ENCODE results near the gene KIF3B. TPM values are rescaled to one million over a fixed set of nuclear protein-coding genes. Genes with fewer than 3 reads are reported as not detected.
A peak's percentile ranks its signal among the peaks of the same experiment; 100 is the strongest.

KIF3B gene
- total and polyA plus RNA-seq, 2 of the 13 experiments (the other 11 are each of a cell fraction or from before 2014, with no cell fraction given) = 23.6 to 28.8 TPM

DNA sequence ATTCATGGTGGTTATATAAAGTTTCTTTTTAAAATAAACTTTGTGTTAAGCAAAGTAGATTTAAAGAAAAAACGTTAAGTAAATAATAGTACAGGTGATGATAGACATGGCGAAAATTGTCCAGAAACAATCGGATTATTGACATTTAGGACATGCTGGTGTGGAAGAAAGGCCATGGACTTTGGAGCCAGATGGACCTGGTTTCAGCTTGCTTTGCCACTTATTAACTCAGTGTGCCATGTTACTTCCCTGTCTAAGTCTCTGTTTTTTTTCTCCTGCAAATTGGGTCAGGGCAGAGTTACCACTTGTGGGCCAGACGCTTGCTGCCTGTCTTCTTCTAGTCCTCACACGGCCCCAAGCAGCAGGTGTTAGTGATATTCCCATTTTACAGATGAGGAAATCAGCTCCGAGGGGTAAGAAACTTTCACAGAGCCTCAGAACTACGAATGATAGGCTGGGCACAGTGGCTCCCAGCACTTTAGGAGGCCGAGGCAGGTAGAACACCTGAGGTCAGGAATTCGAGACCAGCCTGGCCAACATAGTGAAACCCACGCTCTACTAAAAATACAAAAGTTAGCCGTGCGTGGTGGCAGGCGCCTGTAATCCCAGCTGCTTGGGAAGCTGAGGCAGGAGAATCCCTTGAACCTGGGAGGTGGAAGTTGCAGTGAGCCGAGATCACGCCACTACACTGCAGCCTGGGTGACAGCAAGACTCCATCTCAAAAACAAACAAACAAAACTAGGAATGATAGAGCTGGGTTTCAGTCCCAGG is 12.4 kb downstream of the KIF3B start (continued):
- peak; percentile 90; the same call in 1 of the 2 replicates for TF ChIP-seq HMG20A (CRISPR knock-in tag; IDR thresholded peaks at IDR 0.05; ENCODE audit: borderline replicate concordance)
- TF ChIP-seq HMG20B (CRISPR knock-in tag; conservative IDR thresholded peaks at IDR 0.05) = peak; percentile 74; the same call in 1 of the 2 replicates
- TF ChIP-seq, protein P1, sequence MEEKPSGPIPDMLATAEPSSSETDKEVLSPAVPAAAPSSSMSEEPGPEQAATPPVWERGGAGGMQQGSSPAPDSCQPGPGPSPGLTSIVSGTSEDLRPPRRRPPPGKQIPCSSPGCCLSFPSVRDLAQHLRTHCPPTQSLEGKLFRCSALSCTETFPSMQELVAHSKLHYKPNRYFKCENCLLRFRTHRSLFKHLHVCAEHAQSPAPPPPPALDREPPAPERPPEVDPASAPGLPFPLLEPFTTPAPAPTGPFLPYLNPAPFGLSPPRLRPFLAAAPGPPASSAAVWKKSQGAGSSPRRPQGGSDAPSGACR (CRISPR knock-in tag; IDR thresholded peaks at IDR 0.05) = peak; percentile 91; the same call in 1 of the 2 replicates
- peak; percentile 67; the same call in 1 of the 2 replicates for TF ChIP-seq ZNF33B (CRISPR knock-in tag; IDR thresholded peaks at IDR 0.05)
- TF ChIP-seq GABPA (IDR thresholded peaks at IDR 0.05; ENCODE audit: low read depth, low read length) = no peak
- peak; percentile 55 for TF ChIP-seq GABPA (CRISPR knock-in tag; IDR thresholded peaks at IDR 0.05; ENCODE audit: low read depth)
- TF ChIP-seq ZNF713 (CRISPR knock-in tag; IDR thresholded peaks at IDR 0.05) = peak; percentile 87; the same call in 1 of the 2 replicates
- TF ChIP-seq NFIB (CRISPR knock-in tag; IDR thresholded peaks at IDR 0.05; ENCODE audit: borderline replicate concordance) = no peak
- no peak for TF ChIP-seq ZNF75D (CRISPR knock-in tag; IDR thresholded peaks at IDR 0.05; ENCODE audit: borderline replicate concordance)
- TF ChIP-seq SPEN (CRISPR knock-in tag; IDR thresholded peaks at IDR 0.05; ENCODE audit: low read depth) = peak; percentile 82
- peak; percentile 84 for TF ChIP-seq ZSCAN31 (CRISPR knock-in tag; IDR thresholded peaks at IDR 0.05; ENCODE audit: low read depth)
- TF ChIP-seq KDM6A (CRISPR knock-in tag; IDR thresholded peaks at IDR 0.05; ENCODE audit: low read depth) = peak; percentile 100
- no peak for TF ChIP-seq NR1H2 (CRISPR knock-in tag; IDR thresholded peaks at IDR 0.05; ENCODE audit: borderline replicate concordance, low read depth)
- no peak for TF ChIP-seq U2AF1 (optimal IDR thresholded peaks at IDR 0.05; ENCODE audit: low read depth, low read length)
- peak; percentile 73; the same call in 1 of the 2 replicates for TF ChIP-seq AKAP8 (CRISPR knock-in tag; IDR thresholded peaks at IDR 0.05)
- TF ChIP-seq ZNF101 (CRISPR knock-in tag; IDR thresholded peaks at IDR 0.05; ENCODE audit: borderline replicate concordance, low read depth) = no peak
- TF ChIP-seq ZNF337 (CRISPR knock-in tag; IDR thresholded peaks at IDR 0.05; ENCODE audit: borderline replicate concordance, low read depth) = peak; percentile 77; the same call in 1 of the 2 replicates
- TF ChIP-seq, protein P2, sequence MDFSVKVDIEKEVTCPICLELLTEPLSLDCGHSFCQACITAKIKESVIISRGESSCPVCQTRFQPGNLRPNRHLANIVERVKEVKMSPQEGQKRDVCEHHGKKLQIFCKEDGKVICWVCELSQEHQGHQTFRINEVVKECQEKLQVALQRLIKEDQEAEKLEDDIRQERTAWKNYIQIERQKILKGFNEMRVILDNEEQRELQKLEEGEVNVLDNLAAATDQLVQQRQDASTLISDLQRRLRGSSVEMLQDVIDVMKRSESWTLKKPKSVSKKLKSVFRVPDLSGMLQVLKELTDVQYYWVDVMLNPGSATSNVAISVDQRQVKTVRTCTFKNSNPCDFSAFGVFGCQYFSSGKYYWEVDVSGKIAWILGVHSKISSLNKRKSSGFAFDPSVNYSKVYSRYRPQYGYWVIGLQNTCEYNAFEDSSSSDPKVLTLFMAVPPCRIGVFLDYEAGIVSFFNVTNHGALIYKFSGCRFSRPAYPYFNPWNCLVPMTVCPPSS (IDR thresholded peaks at IDR 0.05) = no peak
- no peak for TF ChIP-seq WIZ (CRISPR knock-in tag; IDR thresholded peaks at IDR 0.05)
- TF ChIP-seq ZNF17 (CRISPR knock-in tag; IDR thresholded peaks at IDR 0.05) = peak; percentile 63; the same call in 1 of the 2 replicates
- TF ChIP-seq TP53 (CRISPR knock-in tag; conservative IDR thresholded peaks at IDR 0.05) = no peak; the same call in 1 of the 2 replicates
- TF ChIP-seq ZNF543 (CRISPR knock-in tag; IDR thresholded peaks at IDR 0.05) = 0 out of 2 replicates have a peak, but pooled peaks have one; percentile 2
- TF ChIP-seq ZNF253 (CRISPR knock-in tag; IDR thresholded peaks at IDR 0.05; ENCODE audit: borderline replicate concordance) = no peak
- peak; percentile 60; the same call in 1 of the 2 replicates for TF ChIP-seq ZNF230 (CRISPR knock-in tag; IDR thresholded peaks at IDR 0.05)
- TF ChIP-seq ZSCAN12 (CRISPR knock-in tag; IDR thresholded peaks at IDR 0.05) = no peak
- TF ChIP-seq ZNF382 (CRISPR knock-in tag; IDR thresholded peaks at IDR 0.05; ENCODE audit: borderline replicate concordance) = no peak
- no peak for TF ChIP-seq ZNF513 (CRISPR knock-in tag; conservative IDR thresholded peaks at IDR 0.05)
